BE2C (cell line): Measurements from ENCODE around the gene NRG2.

Source experiments
- DNase-seq: peaks from one replicate; pipeline ENCODE4 v3.0.0-alpha.2; 2020
- H3K27me3 ChIP-seq: fragments of 250-450 bp; sonication (Bioruptor Pico); 2 replicates; pipeline ENCODE4 v1.5.1; 2020; ENCODE audit warnings: mild to moderate bottlenecking
- H3K36me3 ChIP-seq: fragments of 250-450 bp; sonication (Bioruptor Pico); 2 replicates; pipeline ENCODE4 v1.5.1; 2020; ENCODE audit warnings: mild to moderate bottlenecking
- H3K4me1 ChIP-seq: fragments of 250-450 bp; sonication (Bioruptor Pico); 2 replicates; pipeline ENCODE4 v1.5.1; 2020
- H3K4me3 ChIP-seq: 2 replicates; pipeline ENCODE4 v1.5.1; 2011; ENCODE audit warnings: low read depth, low read length
- H3K9me3 ChIP-seq: fragments of 250-450 bp; sonication (Bioruptor Pico); 2 replicates; pipeline ENCODE4 v1.5.1; 2020
- TF ChIP-seq, protein P1 (sequence below): IDR thresholded peaks from 2 replicates; pipeline ENCODE4 v1.5.1; 2012; ENCODE audit warnings: mild to moderate bottlenecking, low read depth, low read length

Gene NRG2

DNA sequence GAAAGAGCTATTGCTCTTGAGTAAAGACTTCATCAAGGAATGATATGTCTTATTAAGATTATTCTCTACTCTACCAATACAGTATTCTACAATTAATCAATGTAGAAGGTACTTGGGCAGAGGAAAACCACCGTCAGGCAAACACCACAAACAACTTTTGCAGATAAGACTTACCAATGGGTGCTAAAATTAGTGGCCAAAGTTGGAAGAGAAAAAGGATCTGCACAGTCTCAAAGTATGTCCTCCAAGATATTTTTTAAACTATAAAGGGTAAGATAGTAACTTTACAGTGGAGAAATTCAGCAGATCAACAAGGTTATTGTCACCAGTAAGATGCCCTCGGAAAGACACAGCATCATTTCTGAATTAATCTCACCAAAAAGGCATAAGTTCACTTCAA lies 38.9 kb downstream of the NRG2 start:
- TF ChIP-seq, protein P1, sequence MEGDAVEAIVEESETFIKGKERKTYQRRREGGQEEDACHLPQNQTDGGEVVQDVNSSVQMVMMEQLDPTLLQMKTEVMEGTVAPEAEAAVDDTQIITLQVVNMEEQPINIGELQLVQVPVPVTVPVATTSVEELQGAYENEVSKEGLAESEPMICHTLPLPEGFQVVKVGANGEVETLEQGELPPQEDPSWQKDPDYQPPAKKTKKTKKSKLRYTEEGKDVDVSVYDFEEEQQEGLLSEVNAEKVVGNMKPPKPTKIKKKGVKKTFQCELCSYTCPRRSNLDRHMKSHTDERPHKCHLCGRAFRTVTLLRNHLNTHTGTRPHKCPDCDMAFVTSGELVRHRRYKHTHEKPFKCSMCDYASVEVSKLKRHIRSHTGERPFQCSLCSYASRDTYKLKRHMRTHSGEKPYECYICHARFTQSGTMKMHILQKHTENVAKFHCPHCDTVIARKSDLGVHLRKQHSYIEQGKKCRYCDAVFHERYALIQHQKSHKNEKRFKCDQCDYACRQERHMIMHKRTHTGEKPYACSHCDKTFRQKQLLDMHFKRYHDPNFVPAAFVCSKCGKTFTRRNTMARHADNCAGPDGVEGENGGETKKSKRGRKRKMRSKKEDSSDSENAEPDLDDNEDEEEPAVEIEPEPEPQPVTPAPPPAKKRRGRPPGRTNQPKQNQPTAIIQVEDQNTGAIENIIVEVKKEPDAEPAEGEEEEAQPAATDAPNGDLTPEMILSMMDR = no peak
- Histone ChIP-seq H3K4me3 (no peak overlapping the region), H3K27me3 (no peaks in the 10 kb centered on the region), H3K36me3 (no peaks in the 10 kb centered on the region; the same call in 1 of the 2 replicates), H3K4me1 (peaks cover 4% of the 10 kb centered on the region; the same call in 1 of the 2 replicates), H3K9me3 (no peaks in the 10 kb centered on the region)
- no peak for DNase-seq

- H3K9me3 ChIP-seq = no peaks in the 10 kb centered on the region
- H3K27me3 ChIP-seq = no peaks in the 10 kb centered on the region
- peaks cover 4% of the 10 kb centered on the region; the same call in 1 of the 2 replicates for H3K4me1 ChIP-seq
- DNase-seq = no peak
- H3K4me3 ChIP-seq = no peak overlapping the region
- TF ChIP-seq, protein P1 = no peak
- H3K36me3 ChIP-seq = no peaks in the 10 kb centered on the region
These were observed 39.6 kb downstream of the NRG2 start for GRCh38 chr5:140003519-140003918.

DNA sequence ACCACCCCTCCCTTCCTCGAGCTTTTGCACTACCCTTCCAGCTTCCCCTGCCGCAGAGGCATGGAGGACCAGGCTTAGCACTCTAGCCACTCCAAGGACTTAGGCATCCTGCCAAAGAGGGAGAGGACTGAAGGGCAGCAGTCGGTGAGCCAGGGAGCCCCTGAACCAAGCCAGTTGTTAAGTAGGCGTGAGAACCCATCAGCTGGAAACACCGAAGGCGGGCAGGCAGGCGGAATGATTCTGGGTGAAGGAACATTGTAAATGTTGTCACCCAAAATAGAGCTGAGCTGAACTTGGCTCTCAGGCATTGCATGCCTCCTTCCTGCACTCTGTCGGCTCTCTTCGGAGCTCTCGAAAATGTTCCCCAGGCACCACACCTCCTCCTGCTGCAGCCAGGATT lies 42.8 kb downstream of the NRG2 start:
- Histone ChIP-seq H3K36me3 (no peaks in the 10 kb centered on the region), H3K9me3 (no peaks in the 10 kb centered on the region), H3K4me3 (no peak overlapping the region), H3K4me1 (peaks cover 4% of the 10 kb centered on the region; the same call in 1 of the 2 replicates), H3K27me3 (no peaks in the 10 kb centered on the region)
- TF ChIP-seq, protein P1 = no peak
- DNase-seq = peak; percentile 21

DNA sequence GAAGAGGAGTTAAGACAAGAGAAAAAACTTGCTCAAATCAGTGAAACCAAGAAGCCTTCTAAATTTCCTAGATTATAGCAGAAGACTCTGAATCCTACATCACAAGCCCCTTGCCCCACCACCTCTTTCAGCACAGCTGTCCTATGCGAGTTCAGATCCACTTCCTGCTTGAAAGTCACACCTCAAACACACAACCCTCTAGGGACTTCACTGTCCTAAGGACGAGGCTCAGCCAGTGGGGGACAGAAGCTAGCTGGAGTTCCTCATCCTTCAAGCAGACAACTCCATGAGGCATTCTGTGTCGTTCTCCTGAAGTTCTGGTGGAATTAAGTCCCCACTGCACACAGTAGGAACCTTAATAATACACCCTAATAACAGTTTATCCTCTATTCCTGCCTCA lies 44.3 kb downstream of the NRG2 start:
- Histone ChIP-seq H3K9me3 (no peaks in the 10 kb centered on the region), H3K27me3 (no peaks in the 10 kb centered on the region), H3K36me3 (no peaks in the 10 kb centered on the region), H3K4me3 (no peak overlapping the region), H3K4me1 (peaks cover 4% of the 10 kb centered on the region; the same call in 1 of the 2 replicates)
- no peak for DNase-seq
- TF ChIP-seq, protein P1 = no peak

DNA sequence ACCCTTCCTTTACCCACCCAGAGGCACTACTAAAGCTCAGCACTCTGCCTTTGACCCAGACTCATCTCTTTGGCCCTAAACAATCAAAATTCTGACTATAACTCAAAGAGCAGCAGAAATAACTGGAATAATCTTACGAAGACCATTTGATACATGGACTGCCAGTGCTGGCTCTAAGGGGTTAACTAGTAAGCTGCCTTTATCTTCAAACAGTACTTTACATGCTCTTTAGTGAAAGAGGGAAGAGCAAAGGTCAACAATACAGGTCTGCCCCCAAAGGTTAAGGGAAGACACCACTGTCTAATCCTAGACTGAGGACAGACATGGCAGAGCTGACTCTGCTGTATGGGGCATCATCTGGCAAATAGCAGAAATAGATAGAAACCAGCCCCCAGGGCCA lies 45.8 kb downstream of the NRG2 start:
- Histone ChIP-seq H3K36me3 (no peaks in the 10 kb centered on the region), H3K27me3 (no peaks in the 10 kb centered on the region), H3K4me3 (no peak overlapping the region), H3K9me3 (no peaks in the 10 kb centered on the region), H3K4me1 (peaks cover 6% of the 10 kb centered on the region)
- TF ChIP-seq, protein P1 = no peak
- DNase-seq = no peak

DNA sequence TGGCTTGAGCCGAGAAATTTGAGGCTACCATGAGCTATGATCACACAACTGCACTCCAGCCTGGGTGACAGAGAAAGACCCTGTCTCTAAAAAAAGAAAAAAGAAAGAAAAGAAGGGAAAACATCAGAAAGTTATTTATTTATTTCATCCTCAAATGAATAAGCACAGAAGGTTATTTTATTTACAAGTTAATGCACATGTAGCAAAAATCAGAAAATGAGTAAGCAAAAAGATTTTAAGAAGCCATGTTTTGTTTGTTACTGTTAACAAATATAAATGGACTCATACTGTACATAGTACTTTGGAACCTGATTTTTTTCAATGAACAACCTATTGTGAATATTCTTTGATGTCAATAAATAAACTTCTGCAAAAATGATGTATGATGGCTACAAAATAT lies 47.2 kb downstream of the NRG2 start:
- H3K27me3 ChIP-seq = no peaks in the 10 kb centered on the region
- DNase-seq = no peak
- TF ChIP-seq, protein P1 = no peak

More for the DNA sequence above, 47.2 kb downstream of the NRG2 start:
- no peak overlapping the region for H3K4me3 ChIP-seq
- no peaks in the 10 kb centered on the region for H3K9me3 ChIP-seq
- H3K36me3 ChIP-seq = no peaks in the 10 kb centered on the region
- H3K4me1 ChIP-seq = peaks cover 6% of the 10 kb centered on the region
